SK-N-MC (cell line): ENCODE measurements around the gene MYZAP.

Experiments
- EZH2 ChIP-seq: fragments of 200-600 bp; sonication (generic); IDR thresholded peaks from one replicate; pipeline ENCODE4 v1.6.1; 2017; ENCODE audit warnings: antibody characterized with exemption
- FOXP2 ChIP-seq: optimal IDR thresholded peaks from 2 replicates; pipeline ENCODE3; 2011; ENCODE audit warnings: mild to moderate bottlenecking, moderate library complexity; ENCODE audit not compliant: insufficient read depth; ENCODE audit errors: extremely low read length, control extremely low read depth
- POLR2AphosphoS5 ChIP-seq: IDR thresholded peaks from 2 replicates; pipeline ENCODE4 v1.6.1; 2012; ENCODE audit warnings: mild to moderate bottlenecking, low read depth, low read length, borderline replicate concordance

- TF ChIP-seq POLR2AphosphoS5 (no peak), EZH2 (no peak), FOXP2 (no peak)
Observed at GRCh38 chr15:57675481-57676181, 83.9 kb downstream of the MYZAP start.
